HG02973 (cell line): Measurements from ENCODE around the gene MLLT3.

Experiments
- ATAC-seq: cut with Tn5 transposase; IDR thresholded peaks from one replicate; pipeline ENCODE4 v1.9.1; 2021; ENCODE audit warnings: moderate library complexity; ENCODE audit not compliant: unreplicated experiment

The MLLT3 gene

DNA sequence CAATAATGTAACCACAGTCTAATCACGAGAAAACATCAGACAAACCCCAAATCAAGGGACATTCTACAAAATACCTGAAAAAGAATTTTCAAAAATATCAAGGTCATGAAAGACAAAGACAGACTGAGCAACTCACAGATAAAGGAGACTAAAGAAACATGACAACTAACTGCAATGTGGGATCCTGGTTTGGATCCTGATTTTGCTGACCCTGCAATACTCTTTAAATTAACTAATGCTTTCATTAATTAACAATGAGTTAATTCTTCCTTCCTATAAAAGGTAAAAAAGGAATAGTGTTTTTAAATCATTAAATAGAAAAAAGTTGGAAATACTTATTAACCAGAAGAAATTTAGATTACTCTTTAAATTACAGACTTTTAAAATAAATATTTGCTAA lies 103.6 kb downstream of the MLLT3 start:
- no peak for ATAC-seq

DNA sequence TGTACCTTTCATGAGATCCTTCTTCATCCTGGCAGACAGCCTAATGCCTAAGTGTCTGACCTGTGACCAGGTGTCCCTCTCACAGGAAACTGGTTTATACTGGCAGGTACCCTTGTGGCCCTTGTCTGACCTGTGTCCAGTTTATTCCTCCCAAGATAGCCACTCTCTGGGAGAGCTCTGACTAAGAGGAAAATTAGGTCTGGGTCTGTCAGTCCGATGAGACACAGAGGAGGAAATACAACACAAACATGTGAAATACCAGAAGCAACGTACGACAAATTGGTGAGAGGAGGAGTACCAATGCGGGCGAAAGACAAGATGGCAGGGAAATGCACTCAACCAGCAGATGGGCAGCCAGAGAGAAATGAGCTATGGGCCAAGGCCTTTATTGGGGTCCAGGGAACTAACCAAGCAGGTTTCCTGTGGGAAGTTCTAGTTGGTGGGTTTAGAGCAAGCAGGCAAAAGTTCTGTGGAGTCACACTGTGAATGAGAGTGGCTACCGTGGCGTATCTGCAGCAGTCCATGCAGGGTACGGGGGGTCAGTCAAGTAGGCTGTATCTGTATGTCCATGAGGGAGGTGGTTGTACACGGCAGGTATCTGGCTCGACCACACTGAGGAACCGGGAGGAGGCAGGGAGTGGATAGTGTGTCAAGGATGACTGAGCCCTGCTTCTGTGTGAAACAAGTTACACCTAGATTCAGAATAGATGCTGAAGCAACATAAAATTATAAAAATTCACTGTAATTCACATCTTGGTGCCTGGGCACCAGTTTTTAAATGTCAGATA lies 109.0 kb downstream of the MLLT3 start:
- ATAC-seq = no peak

DNA sequence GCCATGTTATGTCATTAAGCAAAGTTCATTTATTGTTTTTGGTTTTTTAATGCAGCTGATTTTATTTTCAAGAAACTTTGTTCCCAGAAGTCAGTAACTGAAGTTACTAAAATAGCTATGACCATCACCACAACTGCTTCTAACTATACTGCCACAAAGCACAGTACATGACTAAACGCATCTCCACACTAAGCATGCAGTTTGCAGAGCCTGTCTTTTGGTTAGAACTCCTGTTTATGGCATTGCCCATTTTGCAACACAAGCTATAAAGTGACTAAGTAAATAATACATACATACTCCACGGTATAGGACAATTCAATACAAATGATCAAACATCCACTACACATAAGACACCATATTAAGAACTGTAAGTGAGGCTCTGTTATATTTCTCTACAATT lies 109.7 kb downstream of the MLLT3 start:
- no peak for ATAC-seq

DNA sequence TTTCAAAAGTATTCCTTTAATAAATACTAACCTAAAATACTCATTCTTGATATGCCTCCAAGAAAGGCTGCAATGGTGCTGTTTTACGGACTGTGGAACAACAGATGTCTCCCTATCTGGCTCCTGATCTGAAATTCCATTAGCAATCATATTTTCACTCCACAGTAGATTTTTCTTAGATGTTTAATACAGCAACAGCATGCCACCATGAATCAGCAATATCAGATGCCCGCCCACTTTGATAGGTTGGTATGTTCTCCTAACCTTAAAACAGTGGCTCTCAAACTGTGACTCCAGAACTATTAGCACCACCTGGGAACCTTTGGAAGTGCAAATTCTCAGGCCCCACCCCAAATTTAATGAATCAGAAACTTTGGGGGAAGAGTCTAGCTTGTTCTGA lies 110.2 kb downstream of the MLLT3 start:
- no peak for ATAC-seq

DNA sequence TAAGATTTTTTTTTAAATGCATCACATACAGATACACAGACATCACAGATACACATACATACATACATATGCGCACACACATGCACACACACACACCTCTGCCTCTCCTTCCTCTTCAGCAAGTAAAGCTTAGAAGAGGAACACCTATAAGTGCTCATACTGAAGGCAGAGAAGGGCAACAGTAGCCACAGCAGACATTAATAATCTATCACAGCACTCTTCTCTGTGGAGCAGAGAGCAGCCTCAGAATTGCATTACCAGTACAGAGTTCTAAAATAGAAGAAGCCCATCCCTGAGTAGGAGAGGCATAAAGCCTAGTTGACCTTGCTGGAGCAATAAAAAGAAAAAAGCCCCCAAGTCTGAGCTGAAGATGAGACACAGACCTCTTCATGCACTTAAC lies 110.6 kb downstream of the MLLT3 start:
- no peak for ATAC-seq

DNA sequence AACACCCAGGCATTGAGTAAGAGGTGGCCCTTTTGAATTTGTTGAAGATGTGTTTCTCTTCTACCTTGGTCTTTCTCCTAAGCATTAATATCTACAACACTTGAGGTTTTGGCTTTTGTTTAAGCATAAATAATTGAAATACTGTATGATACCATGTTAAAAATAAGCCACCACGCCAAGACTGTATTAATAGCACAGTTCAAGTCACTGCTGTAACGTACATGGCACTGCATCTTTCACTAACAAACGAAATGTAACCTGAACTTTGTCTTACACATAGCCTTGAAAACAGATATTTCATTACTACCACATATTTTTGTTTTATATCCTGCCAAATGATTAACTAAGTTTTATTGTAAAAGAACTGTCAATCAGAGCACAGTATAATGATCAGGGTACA lies 112.8 kb downstream of the MLLT3 start:
- no peak for ATAC-seq

DNA sequence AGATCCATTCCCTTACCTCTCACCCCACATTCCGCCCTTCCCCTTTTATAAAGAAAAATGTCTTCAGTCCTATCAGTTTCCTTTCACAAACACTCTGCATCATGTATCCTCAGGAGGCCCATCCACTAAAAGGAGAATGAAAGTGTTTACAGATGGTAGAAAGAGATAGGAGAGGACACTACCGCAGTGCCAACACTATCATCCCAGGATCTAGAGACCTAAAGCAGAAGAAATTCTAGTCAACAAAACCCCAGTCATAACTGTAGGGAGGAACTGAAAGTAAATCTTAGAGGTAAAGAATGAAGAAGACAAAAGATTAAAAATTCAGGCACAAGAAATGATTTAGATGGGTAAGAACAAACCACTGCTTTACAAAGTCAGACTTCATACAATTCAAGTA lies 114.1 kb downstream of the MLLT3 start:
- ATAC-seq = peak; percentile 84

DNA sequence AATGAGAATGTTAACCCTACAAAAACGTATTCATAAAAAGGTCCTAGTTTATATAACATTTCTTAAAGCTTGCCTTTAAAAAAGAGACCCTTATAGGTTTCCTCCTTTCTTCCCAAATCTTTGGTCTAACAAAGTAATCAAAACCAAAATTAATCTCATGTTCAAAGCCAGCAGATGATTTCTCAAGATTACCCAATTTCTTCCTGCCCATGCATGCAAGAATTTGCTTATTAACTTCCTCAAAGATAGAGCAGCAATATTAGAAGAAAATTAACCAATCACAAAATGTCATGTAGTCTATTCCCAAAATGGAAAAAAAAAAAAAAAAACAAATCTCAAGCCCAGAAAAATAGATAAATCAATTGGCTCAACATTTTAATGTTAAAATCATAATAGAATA lies 114.9 kb downstream of the MLLT3 start:
- no peak for ATAC-seq

DNA sequence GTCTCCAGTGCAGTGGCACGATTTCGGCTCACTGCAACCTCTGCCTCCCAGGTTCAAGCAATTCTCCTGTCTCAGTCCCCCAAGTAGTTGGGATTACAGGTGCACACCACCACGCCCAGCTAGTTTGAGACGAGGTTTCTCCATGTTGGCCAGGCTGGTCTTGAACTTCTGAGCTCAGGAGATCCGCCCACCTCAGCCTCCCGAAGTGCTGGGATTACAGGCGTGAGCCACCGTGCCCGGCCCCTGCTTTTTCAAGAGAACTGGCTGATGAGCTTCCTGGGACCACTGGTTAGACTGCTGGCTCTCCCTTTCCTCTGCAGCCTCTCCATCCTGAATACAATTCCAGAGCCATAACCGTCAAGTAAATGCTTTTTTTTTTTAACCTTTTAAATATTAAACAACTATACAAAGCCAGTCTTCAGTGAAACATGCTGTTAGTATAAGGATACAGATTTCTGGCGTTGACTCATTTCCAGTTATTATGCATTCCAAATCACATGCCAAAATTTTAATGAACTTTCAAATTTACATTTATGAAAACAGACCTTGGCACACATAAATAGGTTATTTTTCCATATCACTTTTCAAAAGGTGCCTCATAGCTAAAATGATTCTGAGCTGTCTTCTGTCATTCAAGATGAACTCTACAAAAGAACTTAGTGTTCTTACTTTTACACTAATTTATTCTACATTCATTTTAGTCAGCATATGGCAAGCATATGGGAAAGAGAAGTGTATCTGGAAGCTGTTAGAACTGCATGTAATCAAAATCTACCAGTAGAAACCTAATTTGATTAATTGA lies 116.0 kb downstream of the MLLT3 start:
- no peak for ATAC-seq

DNA sequence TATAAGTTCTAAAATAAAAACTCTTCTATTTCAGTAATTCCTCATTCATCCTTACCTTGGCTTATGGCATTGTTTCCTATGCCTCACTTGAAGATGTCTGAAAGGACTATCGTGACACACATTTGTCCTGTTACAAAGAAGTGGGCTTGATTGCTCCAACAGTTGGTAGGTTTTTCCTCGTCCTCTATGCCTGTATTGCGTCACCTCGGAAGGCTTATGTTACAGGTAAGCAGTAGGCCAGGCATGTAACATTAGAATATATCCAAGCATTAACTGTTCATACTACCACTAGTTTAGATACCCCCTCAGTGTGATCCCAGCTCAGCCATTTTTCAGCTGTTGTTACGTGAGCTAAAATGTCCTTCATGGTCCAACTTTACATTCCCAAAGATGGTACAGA lies 116.7 kb downstream of the MLLT3 start:
- ATAC-seq = no peak

DNA sequence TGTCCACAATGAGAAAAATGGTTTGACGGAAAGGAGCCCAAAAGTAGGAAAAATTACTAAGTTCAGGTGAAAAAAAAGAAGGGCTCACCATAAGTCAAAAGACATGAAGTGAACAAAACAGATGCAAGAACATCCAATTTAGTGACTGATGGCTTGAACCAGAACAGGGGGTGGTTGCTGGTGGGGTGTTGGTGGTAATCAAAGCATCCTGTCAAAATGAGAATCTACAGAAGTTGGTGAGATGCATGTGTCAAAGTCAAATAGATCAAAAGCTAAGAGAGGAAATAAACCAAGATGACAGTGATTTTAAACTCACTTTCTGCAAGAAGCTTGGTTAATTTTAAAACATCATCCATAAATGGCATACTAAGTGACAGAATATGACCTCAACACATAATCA lies 117.4 kb downstream of the MLLT3 start:
- ATAC-seq = no peak

DNA sequence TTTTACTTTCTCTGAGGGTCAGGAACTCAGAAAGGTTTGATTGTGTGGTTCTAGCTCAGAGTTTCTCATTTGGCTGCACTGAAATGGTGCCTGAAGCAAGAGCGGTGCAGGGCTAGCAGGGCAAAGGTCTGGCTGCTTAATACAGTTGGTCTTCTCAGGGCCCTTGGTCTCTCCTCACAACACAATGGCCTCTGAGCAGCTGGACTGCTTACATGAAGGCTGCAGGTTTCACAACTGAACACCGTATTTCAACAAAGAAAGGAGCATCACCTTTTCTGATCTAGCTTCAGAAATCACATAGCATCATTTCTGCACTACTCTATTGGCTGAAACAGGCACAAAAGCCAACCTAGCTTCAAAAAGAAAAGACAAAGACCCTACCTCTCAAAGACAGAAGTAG lies 122.2 kb downstream of the MLLT3 start:
- ATAC-seq = no peak

DNA sequence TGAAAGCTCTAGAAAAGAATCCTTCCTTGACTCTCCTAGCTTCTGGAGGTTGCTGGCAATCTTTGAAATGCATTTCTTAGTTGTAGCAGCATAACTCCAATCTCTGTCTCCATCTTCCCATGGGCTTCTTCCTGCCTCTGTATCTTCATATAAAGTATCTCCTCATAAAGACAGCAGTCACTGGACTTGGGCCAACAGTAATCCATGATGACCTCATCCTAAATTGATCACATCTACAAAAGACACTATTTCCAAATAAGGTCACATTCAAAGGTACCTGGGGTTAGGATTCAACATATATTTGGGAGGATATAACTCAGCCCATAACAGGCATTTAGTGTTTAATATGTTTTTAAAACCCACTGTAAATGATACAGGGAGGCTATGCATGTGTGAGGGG lies 123.3 kb downstream of the MLLT3 start:
- no peak for ATAC-seq

DNA sequence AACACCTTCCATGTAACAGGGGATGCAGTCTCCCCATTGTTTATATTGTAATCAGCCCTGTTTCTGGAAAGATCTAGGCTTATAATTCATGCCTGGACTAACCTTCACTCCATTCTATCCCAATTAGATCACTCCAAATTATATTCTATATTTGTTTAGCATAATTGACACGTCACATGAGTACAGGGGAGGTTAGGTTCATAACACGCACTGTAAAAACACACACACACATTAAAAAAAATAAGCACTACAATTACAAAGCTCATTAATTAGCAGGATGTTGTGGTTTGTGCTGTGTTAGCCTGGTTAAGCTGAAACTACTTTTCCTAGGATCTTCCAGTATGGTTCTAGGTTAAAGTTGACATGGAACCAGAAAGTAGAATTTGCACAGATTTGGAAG lies 126.0 kb downstream of the MLLT3 start:
- ATAC-seq = no peak

DNA sequence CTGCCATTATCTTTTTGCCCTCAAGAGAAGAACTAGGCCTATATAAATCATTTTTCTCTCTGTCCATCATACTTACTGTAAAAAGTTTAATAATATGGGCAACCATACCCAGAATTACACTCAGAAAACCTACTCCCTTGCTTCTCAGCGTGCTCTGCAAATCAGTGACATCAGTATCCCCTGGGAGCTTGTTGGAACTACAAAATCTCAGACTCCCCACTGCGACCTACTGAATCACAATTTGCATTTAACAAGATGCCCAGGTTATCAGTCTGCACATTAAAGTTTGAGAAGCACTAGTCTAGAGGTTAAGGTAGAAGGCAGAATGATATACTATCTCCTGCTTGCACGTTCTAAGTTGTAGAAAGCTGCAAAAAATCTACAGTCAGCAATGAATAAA lies 127.2 kb downstream of the MLLT3 start:
- ATAC-seq = no peak

DNA sequence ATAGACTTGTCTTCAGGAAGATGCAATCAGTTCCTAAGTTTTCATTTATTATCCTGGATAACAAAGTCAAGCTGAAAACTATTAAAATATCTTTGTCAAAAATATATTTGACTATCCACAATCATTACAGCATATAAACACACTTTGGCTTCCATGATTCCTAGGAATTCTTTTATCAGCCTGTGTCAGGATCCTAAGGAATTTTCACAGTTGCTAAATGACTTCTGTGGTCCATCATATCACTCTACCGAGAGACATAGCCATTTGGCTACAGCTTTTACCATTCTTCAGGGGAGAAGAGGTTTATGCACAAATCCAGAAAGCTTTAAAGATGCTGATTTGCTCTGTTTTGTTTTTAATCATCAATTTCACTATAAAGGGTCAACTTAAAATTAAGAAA lies 128.3 kb downstream of the MLLT3 start:
- no peak for ATAC-seq

DNA sequence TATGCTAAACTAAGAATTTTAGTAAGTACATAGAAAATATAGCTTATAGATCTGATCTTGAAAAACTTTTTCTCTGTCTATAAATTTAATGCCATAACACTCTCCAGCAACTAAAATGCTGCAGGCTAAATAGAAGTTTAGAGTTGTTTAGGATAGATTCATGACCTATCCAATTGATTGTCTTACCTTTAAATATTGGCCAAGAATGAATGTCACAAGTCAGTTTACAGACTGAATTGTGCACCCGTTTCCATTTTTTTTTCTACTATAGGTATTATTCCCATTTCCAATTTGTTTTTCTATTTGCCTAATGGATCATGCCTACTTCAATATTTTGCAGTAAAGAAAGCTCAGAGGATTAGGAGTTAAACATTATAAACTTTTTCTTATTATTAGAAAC lies 129.5 kb downstream of the MLLT3 start:
- no peak for ATAC-seq

DNA sequence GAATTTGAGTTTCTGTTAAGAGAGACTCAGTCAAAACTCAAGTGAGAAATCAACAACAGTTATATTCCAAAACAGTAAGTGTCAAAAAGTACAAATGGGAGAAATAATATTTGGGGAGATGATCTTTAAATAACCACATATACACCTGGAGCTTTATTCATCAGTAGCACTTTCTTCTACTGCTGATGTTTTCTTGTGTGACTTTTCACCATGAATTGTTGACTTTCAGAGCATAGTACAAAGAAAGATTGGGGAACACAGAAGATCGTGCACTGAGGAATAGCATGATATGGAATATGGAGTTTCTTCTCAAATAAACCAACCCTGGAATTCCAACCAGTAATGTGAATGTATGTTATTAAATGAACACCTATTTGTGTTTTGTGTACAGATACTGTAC lies 130.7 kb downstream of the MLLT3 start:
- no peak for ATAC-seq

DNA sequence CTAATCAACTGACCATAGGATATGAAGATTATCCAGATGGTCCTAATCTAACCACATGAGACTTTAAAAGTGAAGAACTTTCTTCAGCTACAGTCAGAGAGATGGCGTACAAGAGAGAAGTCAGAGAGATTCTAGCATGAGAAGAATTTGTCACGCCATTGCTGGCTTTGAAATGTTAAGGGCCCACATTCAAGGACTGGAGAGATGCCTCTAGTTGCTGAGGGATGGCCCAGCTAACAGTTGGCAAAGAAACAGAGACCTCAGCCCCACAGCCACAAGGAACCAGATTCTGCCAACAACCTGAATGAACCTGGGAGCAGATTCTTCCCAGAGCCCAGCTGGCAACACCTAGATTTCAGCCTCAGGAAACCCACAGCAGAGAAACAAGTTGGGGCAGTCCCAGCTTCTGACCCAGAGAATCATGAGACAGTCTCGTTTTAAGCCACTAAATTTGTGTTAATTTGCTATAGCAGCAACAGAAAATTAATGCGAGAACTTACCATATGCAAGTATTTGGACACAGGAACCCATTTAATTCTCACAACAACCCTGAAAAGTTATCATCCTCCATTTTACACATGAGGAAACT lies 132.0 kb downstream of the MLLT3 start:
- no peak for ATAC-seq

DNA sequence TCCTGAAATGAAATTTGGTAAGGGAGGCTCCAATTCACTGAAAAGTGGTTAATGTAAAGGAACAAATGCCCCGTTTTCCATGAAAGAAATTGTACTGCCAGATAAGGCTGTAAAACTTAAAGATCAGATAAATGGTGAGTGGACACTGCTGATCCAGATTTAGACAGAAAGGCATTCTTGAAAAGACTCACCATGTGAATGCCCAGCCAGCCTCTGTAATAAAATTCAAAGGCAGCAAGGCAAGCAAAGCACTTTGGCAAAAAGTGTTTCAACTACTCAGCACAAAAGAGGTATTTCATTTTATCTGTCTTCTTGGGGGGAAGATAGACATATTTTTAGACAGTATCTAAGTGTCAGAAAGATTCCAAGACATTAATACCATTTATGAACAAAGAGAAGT lies 133.6 kb downstream of the MLLT3 start:
- no peak for ATAC-seq

DNA sequence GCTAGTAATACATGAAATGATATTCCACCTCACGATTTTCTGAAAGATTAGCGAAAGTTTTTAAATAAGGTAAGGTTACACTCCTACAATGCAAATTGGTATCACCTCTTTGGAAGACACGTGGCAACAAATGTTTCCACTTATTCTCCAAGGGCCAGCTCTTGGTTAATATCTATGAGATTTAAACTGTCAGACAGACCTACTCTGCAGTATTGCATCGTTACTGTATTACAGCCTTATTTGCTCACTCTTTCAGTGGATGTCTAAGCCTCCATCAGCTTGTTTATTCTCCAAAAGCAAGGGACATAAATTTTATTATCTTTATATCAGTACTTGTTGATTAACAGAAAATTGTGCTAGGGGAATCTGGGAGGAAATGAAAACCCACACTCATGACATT lies 135.7 kb downstream of the MLLT3 start:
- ATAC-seq = no peak

DNA sequence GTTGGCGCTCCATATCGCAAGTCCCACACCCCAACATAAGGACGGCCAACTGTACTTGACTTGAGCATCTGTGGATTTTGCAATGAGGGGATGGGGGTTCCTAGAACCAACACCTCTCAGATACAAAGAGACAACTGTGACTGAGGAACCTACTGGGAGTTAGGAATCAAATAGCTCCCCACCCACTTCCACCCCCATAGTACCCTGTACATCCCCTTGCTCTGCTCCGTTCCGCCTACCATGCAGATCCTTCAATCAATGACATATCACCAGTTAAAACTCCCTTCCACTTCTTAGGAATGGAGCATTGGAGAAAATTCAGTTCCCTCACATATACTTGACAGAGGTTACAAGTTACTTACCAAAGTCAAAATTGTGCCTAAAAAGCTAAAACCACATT lies 140.9 kb downstream of the MLLT3 start:
- ATAC-seq = no peak
